GM18511 (cell line): ENCODE data around the gene MEI4.

Source experiments
- ATAC-seq: cut with Tn5 transposase; IDR thresholded peaks from one replicate; pipeline ENCODE4 v1.9.1; 2021; ENCODE audit warnings: mild to moderate bottlenecking, moderate library complexity; ENCODE audit not compliant: unreplicated experiment

Gene MEI4

DNA sequence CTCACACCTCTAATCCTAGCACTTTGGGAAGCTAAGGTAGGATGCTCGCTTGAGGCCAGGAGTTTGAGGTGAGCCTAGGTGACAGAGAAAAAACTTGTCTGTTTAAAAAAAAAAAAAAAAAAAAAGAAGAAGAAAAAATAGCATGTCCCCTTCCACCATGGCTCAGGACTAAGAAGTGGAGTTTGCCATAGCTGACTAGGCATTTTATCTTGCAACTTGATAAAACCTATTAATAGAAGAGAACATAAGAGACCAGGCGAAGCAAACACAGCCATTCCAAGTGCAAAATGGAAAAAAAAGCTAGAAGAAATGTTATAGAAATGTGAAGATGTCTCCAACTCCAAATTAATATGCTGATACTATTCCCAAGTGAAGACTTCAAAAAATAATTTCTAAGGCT, 277.5 kb downstream of the MEI4 start:
- no peak for ATAC-seq

GRCh38 chr6:77930952-77931351, 278.1 kb downstream of the MEI4 start:
- no peak for ATAC-seq

DNA sequence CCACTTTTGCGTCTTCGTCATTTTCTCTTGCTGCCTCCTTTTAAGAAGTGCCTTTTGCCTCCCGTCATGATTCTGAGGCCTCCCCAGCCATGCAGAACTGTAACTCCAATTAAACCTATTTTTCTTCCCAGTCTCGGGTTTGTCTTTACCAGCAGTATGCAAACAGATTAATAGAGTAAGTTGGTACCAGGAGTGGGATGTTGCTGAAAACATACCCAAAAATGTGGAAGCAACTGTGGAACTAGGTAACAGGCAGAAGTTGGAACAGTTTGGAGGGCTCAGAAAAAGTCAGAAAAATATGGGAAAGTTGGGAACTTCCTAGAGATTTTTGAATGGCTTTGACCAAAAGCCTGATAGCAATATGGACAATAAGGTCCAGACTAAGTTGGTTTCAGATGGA, 309.2 kb downstream of the MEI4 start:
- ATAC-seq = no peak

- ATAC-seq = no peak
Measured at GRCh38 chr6:77965449-77965848, 312.6 kb downstream of the MEI4 start.

DNA sequence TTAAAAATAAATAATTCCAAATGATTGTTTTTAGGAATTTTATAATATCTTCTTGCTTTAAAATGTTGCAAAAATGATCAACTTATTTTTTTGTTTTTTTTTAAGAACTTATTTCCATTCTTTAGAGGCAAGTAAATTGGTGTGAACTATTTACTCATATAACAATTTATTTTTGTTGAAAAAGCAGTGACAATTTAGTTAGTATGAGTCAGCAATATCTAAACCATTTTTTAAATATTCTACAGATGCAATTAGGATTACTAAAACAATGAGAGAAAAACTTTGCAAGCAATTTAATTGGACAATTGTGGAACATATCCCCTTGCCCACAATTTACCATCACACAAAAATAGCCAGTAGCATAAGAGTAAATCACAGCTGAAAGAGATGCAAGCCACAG, 319.5 kb downstream of the MEI4 start:
- no peak for ATAC-seq
